ENCODE measurements around the gene SALL4. TPM values are rescaled to one million over a fixed set of nuclear protein-coding genes. Genes with fewer than 3 reads are reported as not detected.
"Not testable (repeated sequence)": the region's sequence is repeated elsewhere in the genome, so short reads cannot be mapped to it uniquely, and the experiment has no call there.

Gene SALL4
- total RNA-seq, 2 donors from 2014 or later: not detected

DNA sequence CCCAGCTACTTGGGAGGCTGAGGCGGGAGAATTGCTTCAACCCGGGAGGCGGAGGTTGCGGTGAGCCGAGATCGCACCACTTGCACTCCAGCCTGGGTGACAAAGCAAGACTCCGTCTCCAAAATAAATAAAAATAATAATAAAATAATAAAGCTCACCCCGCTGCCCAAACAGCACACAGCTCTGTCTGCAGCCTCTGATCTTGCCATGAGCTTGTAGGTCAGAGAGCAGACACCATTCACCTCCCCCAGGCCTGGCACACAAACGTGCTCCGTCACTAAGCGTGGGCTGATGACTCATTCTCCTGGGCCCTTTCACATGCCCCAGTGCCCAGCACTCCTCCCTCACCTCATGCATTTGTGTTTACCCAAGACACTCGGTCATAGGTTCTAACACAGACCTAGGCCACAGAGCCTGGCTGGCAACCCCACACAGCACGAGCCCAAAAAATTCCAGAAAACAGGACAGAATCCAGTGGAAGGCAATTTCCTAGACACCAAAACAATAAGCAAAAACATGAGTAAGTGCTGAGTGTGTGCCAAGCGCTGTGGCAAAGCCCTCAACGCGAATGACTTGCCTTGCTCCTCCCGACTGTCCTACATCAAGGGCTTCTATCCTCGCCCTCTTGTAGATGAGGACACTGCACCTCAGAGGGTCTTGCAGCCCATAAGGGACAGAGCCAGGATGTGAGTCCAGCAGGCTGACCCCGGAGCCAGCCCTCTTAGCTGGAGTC lies 52.1 kb downstream of the SALL4 start:
- H3K4me1 ChIP-seq: peaks cover 0 to 24% of the 10 kb centered on the region in 2 donors
- DNase-seq (ENCODE audit: low spot score): peak; percentile 80
- TF ChIP-seq, protein P1, sequence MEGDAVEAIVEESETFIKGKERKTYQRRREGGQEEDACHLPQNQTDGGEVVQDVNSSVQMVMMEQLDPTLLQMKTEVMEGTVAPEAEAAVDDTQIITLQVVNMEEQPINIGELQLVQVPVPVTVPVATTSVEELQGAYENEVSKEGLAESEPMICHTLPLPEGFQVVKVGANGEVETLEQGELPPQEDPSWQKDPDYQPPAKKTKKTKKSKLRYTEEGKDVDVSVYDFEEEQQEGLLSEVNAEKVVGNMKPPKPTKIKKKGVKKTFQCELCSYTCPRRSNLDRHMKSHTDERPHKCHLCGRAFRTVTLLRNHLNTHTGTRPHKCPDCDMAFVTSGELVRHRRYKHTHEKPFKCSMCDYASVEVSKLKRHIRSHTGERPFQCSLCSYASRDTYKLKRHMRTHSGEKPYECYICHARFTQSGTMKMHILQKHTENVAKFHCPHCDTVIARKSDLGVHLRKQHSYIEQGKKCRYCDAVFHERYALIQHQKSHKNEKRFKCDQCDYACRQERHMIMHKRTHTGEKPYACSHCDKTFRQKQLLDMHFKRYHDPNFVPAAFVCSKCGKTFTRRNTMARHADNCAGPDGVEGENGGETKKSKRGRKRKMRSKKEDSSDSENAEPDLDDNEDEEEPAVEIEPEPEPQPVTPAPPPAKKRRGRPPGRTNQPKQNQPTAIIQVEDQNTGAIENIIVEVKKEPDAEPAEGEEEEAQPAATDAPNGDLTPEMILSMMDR (IDR thresholded peaks at IDR 0.05): no peak
- H3K27ac ChIP-seq: peak overlapping the region in 1 of 2 donors; percentile 56
- no peak overlapping the region for H3K4me3 ChIP-seq
- H3K36me3 ChIP-seq: no peaks in the 10 kb centered on the region
- no peaks in the 10 kb centered on the region for H3K9me3 ChIP-seq
- H3K27me3 ChIP-seq: no peaks in the 10 kb centered on the region

DNA sequence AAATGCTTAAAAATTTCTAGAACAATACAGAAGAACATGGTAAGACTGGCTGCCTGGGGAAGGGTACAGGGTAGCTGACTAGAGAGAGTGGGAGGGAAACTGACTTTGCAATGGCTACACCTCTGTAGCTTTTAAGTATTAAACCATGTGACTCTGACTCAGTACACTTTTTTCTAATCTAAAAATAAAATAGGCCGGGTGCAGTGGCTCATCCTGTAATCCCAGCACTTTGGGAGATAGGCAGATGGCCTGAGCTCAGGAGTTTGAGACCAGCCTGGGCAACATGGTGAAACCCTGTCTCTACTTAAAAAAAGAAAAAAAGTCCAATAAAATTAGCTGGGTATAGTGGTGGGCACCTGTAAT lies 52.7 kb downstream of the SALL4 start:
- no peak for DNase-seq (ENCODE audit: low spot score)
- Histone ChIP-seq H3K27ac (peak overlapping the region in 1 of 2 donors; percentile 56), H3K27me3 (no peaks in the 10 kb centered on the region), H3K36me3 (no peaks in the 10 kb centered on the region), H3K4me1 (peaks cover 0 to 24% of the 10 kb centered on the region in 2 donors), H3K9me3 (no peaks in the 10 kb centered on the region), H3K4me3 (no peak overlapping the region)
- TF ChIP-seq, protein P1 (IDR thresholded peaks at IDR 0.05): no peak

DNA sequence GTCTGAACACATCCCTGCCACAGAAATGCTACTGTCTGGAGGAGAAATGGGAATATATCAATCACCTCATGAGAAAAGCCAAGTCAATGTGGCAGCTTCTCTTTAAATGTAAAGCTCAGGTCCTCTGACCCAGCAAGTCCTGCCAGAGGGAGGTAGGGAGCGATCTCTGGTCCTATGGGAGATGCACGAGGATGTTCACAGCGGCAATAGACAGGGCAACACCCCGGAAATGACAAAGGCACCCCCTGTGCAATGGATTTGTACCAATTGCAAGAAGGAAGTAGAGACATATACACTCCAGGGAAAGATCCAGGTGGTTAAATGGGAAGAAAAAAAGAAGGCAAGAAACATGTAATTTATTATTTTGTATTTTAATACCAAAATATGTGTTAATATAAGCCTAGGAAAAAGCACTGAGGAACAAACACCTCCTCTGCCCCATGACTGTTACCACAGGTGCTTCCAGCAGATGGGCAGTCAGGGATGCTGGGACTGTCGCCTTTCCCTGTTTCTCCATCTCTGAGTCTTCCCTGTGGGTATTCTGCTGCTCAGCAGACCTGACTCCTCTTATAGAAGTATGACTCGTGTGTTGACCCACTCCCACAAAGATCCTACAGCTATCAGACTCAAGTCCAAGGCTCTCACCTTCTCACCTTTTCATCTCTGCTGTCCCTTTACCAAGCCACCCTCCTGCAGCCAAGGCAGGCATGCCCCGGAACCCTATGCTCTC lies 55.0 kb downstream of the SALL4 start:
- no peaks in the 10 kb centered on the region for H3K27me3 ChIP-seq
- peaks cover 0 to 18% of the 10 kb centered on the region in 2 donors for H3K4me1 ChIP-seq
- no peaks in the 10 kb centered on the region for H3K9me3 ChIP-seq
- TF ChIP-seq, protein P1 (IDR thresholded peaks at IDR 0.05): no peak
- H3K27ac ChIP-seq: no peak overlapping the region
- DNase-seq (ENCODE audit: low spot score): no peak
- no peak overlapping the region for H3K4me3 ChIP-seq
- no peaks in the 10 kb centered on the region for H3K36me3 ChIP-seq

DNA sequence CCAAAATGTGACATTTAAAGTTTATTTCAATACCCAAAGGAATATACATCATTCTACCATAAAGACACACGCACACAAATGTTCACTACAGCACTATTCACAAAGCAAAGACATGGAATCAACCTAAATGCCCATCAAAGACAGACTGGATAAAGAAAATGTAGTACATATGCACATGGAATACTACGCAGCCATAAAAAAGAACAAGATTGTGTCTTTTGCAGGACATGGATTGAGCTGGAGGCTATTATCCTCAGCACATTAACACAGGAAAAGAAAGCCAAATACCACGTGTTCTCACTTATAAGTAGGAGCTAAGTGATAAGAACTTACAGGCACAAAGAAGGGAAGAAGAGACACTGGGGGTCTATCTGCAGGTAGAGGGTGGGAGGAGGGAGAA lies 56.5 kb downstream of the SALL4 start:
- no peaks in the 10 kb centered on the region for H3K9me3 ChIP-seq
- H3K4me1 ChIP-seq: peaks cover 0 to 11% of the 10 kb centered on the region in 2 donors
- H3K4me3 ChIP-seq: no peak overlapping the region
- H3K27me3 ChIP-seq: no peaks in the 10 kb centered on the region
- DNase-seq (ENCODE audit: low spot score): no peak
- H3K27ac ChIP-seq: no peak overlapping the region
- TF ChIP-seq, protein P1 (IDR thresholded peaks at IDR 0.05): no peak
- no peaks in the 10 kb centered on the region for H3K36me3 ChIP-seq

DNA sequence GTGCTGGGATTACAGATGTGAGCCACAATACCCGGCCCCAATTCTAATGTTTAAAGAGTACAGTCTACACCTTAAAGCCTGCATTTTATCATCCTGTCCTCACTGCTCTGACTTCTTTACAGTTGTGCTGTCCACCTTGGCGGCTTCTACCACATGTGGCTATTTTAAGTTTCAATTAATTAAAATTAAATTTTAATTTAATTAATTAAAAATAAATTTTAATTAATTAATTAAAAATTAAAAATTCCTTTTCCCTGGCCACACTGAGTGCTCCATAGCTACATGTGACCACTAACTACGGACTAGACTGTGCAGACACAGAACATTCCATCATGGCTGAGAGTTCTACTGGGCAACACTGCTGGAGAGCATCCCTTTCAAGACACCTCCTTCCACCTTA lies 61.5 kb downstream of the SALL4 start:
- peaks cover 0 to 3% of the 10 kb centered on the region in 2 donors for H3K4me1 ChIP-seq
- TF ChIP-seq, protein P1 (IDR thresholded peaks at IDR 0.05): no peak
- no peaks in the 10 kb centered on the region for H3K27me3 ChIP-seq
- H3K4me3 ChIP-seq: no peak overlapping the region
- H3K9me3 ChIP-seq: no peaks in the 10 kb centered on the region
- H3K27ac ChIP-seq: no peak overlapping the region
- no peak for DNase-seq (ENCODE audit: low spot score)
- no peaks in the 10 kb centered on the region for H3K36me3 ChIP-seq

DNA sequence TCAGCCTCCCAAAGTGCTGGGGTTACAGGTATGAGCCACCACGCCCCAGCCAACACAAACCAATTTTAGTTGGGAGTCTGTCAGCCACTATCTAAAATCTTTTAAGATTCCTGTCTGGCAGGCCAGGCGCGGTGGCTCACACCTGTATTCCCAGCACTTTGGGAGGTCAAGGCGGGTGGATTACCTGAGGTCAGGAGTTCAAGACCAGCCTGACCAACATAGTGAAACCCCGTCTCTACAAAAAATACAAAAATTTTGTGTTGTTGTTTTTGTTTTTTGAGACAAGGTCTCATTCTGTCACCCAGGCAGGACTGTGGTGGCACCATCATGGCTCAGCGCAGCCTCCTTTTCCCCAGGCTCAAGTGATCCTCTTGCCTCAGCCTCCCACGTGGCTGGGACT lies 62.0 kb downstream of the SALL4 start:
- H3K27me3 ChIP-seq; DNase-seq (ENCODE audit: low spot score); H3K36me3 ChIP-seq; H3K4me1 ChIP-seq; H3K4me3 ChIP-seq; H3K27ac ChIP-seq; H3K9me3 ChIP-seq: not testable (repeated sequence)

Data from right atrium auricular region (tissue), 2 donors.